Osteocyte (in vitro differentiated cells): ENCODE measurements around the gene CD101. TPM values are rescaled to one million over a fixed set of nuclear protein-coding genes. Genes with fewer than 3 reads are reported as not detected.
A peak's percentile ranks its signal among the peaks of the same experiment; 100 is the strongest.

Experiments
- DNase-seq: peaks from one replicate; pipeline ENCODE4 v3.0.0; 2021; ENCODE audit warnings: mixed read lengths; ENCODE audit not compliant: unreplicated experiment; ENCODE audit errors: extremely low spot score
- H3K27ac Mint-ChIP-seq: one replicate; pipeline ENCODE4 v1.8.0; 2021; ENCODE audit warnings: mild to moderate bottlenecking, mixed read lengths; ENCODE audit not compliant: unreplicated experiment
- H3K27me3 Mint-ChIP-seq: one replicate; pipeline ENCODE4 v1.8.0; 2021; ENCODE audit warnings: mixed read lengths; ENCODE audit not compliant: unreplicated experiment
- H3K36me3 Mint-ChIP-seq: one replicate; pipeline ENCODE4 v1.8.0; 2021; ENCODE audit warnings: mixed read lengths; ENCODE audit not compliant: unreplicated experiment
- H3K4me1 Mint-ChIP-seq: one replicate; pipeline ENCODE4 v1.8.0; 2021; ENCODE audit warnings: mixed read lengths; ENCODE audit not compliant: unreplicated experiment
- H3K4me3 Mint-ChIP-seq: one replicate; pipeline ENCODE4 v1.8.0; 2021; ENCODE audit warnings: mild to moderate bottlenecking, moderate library complexity, mixed read lengths; ENCODE audit not compliant: unreplicated experiment
- H3K9me3 Mint-ChIP-seq: one replicate; pipeline ENCODE4 v1.8.0; 2021; ENCODE audit warnings: mixed read lengths; ENCODE audit not compliant: unreplicated experiment
- total RNA-seq: library from RNA; stranded (reverse); gene quantifications from 2 replicates; pipeline ENCODE4 v1.2.1, GENCODE V29; 2021
- TF ChIP-seq, protein P1 (sequence below): fragments of 200-600 bp; sonication (generic); IDR thresholded peaks from 2 replicates; pipeline ENCODE4 v1.5.0; 2021; ENCODE audit warnings: antibody characterized with exemption, mild to moderate bottlenecking, moderate library complexity

Gene CD101
- total RNA-seq, 1 donor from 2014 or later = 0.78 TPM

DNA sequence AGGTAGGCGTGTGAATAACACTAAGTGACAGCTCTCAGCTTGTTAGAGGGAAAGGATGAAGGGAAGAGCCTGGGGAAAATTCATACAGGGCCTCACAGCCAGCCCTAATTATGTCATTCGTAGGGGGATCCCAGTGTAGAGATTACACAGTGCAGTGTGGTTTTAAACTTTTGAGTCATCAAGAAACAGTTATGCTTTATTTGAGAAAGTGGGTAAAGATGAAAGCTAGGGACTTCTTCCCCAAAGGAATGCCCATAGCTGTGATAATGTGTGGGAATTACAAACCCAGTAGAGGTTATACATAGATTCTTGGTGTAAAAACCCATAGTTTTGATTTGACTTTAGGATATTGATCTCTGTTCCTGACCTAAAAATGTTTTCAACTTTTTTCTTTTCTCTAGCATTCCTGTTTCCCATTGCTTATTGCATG lies 60.4 kb downstream of the CD101 start:
- H3K36me3 Mint-ChIP-seq = no peaks in the 10 kb centered on the region
- H3K4me3 Mint-ChIP-seq = no peak overlapping the region
- TF ChIP-seq, protein P1, sequence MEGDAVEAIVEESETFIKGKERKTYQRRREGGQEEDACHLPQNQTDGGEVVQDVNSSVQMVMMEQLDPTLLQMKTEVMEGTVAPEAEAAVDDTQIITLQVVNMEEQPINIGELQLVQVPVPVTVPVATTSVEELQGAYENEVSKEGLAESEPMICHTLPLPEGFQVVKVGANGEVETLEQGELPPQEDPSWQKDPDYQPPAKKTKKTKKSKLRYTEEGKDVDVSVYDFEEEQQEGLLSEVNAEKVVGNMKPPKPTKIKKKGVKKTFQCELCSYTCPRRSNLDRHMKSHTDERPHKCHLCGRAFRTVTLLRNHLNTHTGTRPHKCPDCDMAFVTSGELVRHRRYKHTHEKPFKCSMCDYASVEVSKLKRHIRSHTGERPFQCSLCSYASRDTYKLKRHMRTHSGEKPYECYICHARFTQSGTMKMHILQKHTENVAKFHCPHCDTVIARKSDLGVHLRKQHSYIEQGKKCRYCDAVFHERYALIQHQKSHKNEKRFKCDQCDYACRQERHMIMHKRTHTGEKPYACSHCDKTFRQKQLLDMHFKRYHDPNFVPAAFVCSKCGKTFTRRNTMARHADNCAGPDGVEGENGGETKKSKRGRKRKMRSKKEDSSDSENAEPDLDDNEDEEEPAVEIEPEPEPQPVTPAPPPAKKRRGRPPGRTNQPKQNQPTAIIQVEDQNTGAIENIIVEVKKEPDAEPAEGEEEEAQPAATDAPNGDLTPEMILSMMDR = no peak
- no peak overlapping the region for H3K27ac Mint-ChIP-seq
- H3K27me3 Mint-ChIP-seq = no peaks in the 10 kb centered on the region
- H3K4me1 Mint-ChIP-seq = peaks cover 15% of the 10 kb centered on the region
- H3K9me3 Mint-ChIP-seq = no peaks in the 10 kb centered on the region
- no peak for DNase-seq

DNA sequence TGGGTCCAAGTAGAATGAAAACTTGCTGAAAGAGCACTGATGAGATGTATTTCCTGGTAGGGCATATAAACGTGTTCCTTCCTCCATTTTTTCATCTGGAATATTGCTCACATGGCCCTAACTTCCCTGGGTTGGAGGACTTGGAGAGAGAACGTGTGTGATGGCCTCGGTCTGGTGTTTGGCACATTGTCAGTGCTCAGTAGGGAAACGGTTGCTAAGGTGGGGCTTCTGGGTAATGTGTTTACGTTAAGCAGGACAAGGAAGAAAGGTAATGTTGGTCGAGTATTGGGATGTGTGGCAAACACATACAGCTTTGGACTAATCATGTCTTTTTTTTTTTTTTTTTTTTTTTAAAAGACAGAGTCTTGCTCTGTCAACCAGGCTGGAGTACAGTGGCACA lies 64.8 kb downstream of the CD101 start:
- Mint-ChIP-seq H3K27ac (no peak overlapping the region), H3K36me3 (no peaks in the 10 kb centered on the region), H3K4me3 (no peak overlapping the region), H3K9me3 (no peaks in the 10 kb centered on the region), H3K27me3 (no peaks in the 10 kb centered on the region), H3K4me1 (peaks cover 4% of the 10 kb centered on the region)
- TF ChIP-seq, protein P1 = no peak
- no peak for DNase-seq

DNA sequence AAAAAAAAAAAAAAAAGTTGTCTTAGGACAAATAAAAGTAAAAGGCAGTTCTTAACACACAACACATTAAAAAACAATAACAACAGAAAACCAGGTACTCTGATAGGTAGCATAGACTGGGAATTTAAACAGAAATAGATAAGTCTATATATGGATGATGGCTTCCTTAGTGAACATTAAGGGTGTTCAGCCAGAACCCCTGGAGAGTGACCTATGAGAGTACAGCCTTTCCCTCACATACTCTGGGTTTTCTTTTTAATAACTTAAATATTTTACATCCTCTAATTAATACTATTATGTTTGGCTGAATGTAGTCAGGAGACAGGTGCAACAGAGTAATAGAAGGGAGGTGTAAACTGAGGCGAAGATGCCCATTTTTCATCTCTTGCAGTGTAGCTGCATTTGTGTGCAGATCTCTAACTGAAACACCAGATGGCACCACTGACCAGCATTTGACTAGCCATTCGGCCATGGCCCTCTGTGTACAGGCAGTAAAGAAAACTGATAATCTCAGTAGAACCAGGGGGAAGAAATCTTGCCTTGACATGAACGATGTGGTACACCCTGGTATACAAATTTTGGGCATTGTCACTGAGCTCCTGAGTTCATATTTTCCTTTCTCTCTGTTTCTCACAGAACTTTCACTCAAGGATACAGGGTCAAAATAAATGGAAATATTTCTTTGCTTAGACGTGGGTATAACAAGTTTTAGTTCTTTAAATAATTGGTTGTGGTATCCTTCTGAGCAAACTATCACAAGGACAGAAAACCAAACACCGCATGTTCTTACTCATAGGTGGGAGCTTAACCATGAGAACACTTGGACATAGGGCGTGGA lies 66.2 kb downstream of the CD101 start:
- H3K36me3 Mint-ChIP-seq = no peaks in the 10 kb centered on the region
- H3K27ac Mint-ChIP-seq = no peak overlapping the region
- H3K4me3 Mint-ChIP-seq = no peak overlapping the region
- peaks cover 3% of the 10 kb centered on the region for H3K4me1 Mint-ChIP-seq
- H3K27me3 Mint-ChIP-seq = no peaks in the 10 kb centered on the region
- H3K9me3 Mint-ChIP-seq = no peaks in the 10 kb centered on the region
- TF ChIP-seq, protein P1 = peak; percentile 94
- no peak for DNase-seq

DNA sequence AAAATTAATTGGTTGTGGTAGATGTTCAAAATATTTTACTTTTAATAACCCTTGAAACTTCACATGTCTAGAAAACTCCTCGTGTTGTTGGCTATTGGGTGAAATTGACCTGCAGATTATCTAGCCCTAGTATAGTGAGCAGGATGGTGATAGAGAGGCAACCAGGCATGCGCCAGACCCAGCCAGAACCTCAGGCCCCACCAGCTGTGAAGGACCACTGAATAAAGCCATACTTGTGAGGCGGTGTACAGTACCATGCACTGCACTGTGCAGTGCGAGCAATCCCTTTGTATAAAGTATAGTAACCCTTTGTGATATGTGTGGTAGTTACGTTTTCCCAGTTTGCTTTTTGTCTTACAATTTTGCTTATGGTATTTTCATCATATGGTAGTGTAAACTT lies 67.0 kb downstream of the CD101 start:
- Mint-ChIP-seq H3K36me3 (no peaks in the 10 kb centered on the region), H3K4me3 (no peak overlapping the region), H3K27me3 (no peaks in the 10 kb centered on the region), H3K9me3 (no peaks in the 10 kb centered on the region), H3K4me1 (peaks cover 3% of the 10 kb centered on the region), H3K27ac (no peak overlapping the region)
- no peak for DNase-seq
- TF ChIP-seq, protein P1 = no peak

DNA sequence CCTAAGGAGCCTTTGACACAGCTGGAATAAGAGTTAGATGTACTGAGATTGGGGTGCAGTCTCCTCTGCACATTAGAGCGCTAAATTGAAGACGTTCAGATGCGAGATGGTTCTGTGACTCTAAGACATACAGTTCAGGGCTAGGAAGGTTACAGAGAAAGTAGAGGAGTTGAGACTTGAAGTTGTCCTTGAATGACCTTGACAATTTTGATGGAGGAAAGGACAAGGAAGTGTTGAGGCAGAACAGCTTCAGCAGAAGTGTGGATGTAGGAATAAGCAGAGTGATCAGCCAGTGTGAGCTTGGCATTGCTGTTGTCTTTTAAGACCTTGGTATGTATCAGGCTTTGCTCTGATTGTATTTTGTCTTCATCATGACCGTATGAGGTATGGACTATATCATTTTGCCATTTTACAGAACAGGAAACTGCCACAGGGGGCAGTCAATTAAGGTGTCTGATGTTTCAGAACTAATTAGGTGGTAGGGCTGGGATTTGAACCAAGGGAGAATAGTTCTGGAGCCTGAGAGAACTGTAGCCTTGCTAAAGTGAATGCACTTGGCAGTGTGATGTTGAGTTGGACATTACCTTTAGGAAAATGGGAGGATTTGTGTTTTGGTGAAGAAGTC lies 67.8 kb downstream of the CD101 start:
- no peak for DNase-seq
- H3K4me1 Mint-ChIP-seq = peaks cover 3% of the 10 kb centered on the region
- TF ChIP-seq, protein P1 = no peak
- no peaks in the 10 kb centered on the region for H3K27me3 Mint-ChIP-seq
- H3K36me3 Mint-ChIP-seq = no peaks in the 10 kb centered on the region
- H3K4me3 Mint-ChIP-seq = no peak overlapping the region
- H3K9me3 Mint-ChIP-seq = no peaks in the 10 kb centered on the region
- no peak overlapping the region for H3K27ac Mint-ChIP-seq
